GM19035 (cell line): Measurements from ENCODE around the gene OTOGL.
"Not testable (repeated sequence)": the region's sequence is repeated elsewhere in the genome, so short reads cannot be mapped to it uniquely, and the experiment has no call there.

Source experiments
- ATAC-seq: cut with Tn5 transposase; IDR thresholded peaks from one replicate; pipeline ENCODE4 v1.9.1; 2021; ENCODE audit not compliant: unreplicated experiment

Gene OTOGL

GRCh38 chr12:80129895-80130530, 30.7 kb downstream of the OTOGL start:
- no peak for ATAC-seq

GRCh38 chr12:80135624-80136023, 36.3 kb downstream of the OTOGL start:
- ATAC-seq: no peak

GRCh38 chr12:80140005-80140404, 40.7 kb downstream of the OTOGL start:
- no peak for ATAC-seq

- ATAC-seq: no peak
Observed at GRCh38 chr12:80142640-80143039, 43.3 kb downstream of the OTOGL start.

- ATAC-seq: no peak
Observed at GRCh38 chr12:80143537-80143936, 44.2 kb downstream of the OTOGL start.

GRCh38 chr12:80149547-80150313, 50.4 kb downstream of the OTOGL start:
- not testable (repeated sequence) for ATAC-seq

- ATAC-seq: no peak
Observed at GRCh38 chr12:80151131-80151530, 51.8 kb downstream of the OTOGL start.

GRCh38 chr12:80154261-80154660, 54.9 kb downstream of the OTOGL start:
- ATAC-seq: no peak

GRCh38 chr12:80156306-80156705, 57.0 kb downstream of the OTOGL start:
- no peak for ATAC-seq

GRCh38 chr12:80157645-80158044, 58.3 kb downstream of the OTOGL start:
- no peak for ATAC-seq

GRCh38 chr12:80161612-80162011, 62.3 kb downstream of the OTOGL start:
- ATAC-seq: no peak

- no peak for ATAC-seq
Observed at GRCh38 chr12:80162177-80162576, 62.8 kb downstream of the OTOGL start.

GRCh38 chr12:80165746-80166145, 66.4 kb downstream of the OTOGL start:
- no peak for ATAC-seq

GRCh38 chr12:80166751-80167150, 67.4 kb downstream of the OTOGL start:
- ATAC-seq: no peak

GRCh38 chr12:80168936-80169335, 69.6 kb downstream of the OTOGL start:
- no peak for ATAC-seq

GRCh38 chr12:80170915-80171314, 71.6 kb downstream of the OTOGL start:
- no peak for ATAC-seq

GRCh38 chr12:80173083-80173864, 73.9 kb downstream of the OTOGL start:
- ATAC-seq: no peak

GRCh38 chr12:80175307-80175930, 76.1 kb downstream of the OTOGL start:
- ATAC-seq: no peak

- no peak for ATAC-seq
Observed at GRCh38 chr12:80176706-80177105, 77.4 kb downstream of the OTOGL start.

GRCh38 chr12:80178846-80179245, 79.5 kb downstream of the OTOGL start:
- peak; percentile 83 for ATAC-seq

GRCh38 chr12:80183939-80184338, 84.6 kb downstream of the OTOGL start:
- no peak for ATAC-seq
